Stimulated activated CD8-positive, alpha-beta memory T cell treated with anti-CD3 and anti-CD28 coated beads, Interleukin-7, amount 100 ng/mL, for 48 hours (primary cell): ENCODE measurements around the gene KAZN.

Experiments used
- DNase-seq, 2 donors: peaks; one replicate each; pipeline ENCODE4 v3.0.0-alpha.2; 2020; ENCODE audit warnings: low read depth in 1 of 2; ENCODE audit errors: extremely low read depth in 1 of 2

The KAZN gene

DNA sequence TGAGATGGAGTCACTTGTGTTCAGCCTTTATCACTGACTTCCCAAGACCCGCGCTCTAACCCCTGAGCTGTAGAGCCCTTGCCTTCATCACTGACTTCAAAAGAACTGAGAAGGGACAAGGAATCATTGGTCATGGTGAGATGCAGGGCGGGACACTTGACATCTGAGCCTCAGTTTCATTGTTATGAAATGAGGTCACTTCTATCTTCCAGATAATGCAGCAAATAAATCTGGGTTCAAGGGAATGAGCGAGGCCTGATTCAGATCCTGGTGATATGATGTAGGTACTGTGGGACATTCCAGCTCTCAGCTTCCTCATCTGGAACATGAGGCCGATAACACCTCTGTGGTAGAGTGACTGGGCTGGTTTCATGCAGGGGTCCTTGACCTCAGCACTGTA, 13.8 kb downstream of the KAZN start:
- DNase-seq, result no peak

GRCh38 chr1:14613926-14614325, 15.4 kb downstream of the KAZN start:
- no peak for DNase-seq

DNA sequence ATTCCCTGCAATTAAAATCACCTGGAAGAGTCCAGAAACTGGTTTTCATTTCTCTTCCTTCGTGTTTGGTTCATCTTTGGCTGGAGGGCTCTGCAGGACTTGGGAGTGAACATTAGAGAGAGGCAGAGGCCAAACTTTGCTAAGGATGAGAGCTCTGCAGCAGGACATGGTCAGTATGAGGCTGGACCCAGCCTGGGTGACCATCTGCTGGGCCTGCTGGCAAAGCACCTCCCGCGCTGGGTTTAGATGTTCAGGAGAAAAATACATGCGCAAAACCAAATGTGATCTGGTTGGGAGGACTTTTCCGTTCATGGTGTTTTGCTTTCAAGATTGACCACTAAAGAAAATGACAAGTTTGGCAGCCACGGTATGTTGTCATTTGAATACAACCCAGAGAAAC, 15.9 kb downstream of the KAZN start:
- DNase-seq, result no peak

DNA sequence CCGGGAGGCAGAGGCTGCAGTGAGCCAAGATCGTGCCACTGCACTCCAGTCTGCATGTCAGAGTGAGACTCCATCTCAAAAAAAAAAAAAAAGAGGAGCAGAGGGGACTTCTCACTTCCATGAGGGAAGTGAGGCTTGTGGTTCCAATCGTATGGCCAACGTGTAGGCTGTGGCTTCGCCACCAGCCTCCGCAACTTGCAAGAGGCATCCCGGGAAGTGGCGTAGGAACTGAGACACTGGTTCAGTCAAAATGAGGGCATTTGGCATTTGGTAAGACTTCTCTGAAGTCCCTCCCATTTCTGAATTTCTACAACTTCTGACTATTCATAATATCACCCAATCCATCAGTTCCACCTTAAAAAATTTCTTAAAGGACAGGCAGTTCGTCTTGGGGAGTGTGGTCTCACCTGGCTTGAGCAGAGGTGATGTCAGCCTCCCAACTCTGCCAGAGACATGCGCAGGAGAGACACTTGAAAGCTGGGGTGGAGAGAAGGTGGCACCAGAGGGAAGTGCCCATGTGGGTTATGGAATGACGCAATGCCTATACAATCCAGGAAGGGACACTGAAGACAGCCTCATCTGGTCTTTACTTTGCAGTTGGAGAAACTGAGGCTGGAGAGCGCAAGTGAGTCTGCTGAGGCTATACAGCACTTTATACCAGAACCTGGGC, 17.2 kb downstream of the KAZN start:
- no peak for DNase-seq

DNA sequence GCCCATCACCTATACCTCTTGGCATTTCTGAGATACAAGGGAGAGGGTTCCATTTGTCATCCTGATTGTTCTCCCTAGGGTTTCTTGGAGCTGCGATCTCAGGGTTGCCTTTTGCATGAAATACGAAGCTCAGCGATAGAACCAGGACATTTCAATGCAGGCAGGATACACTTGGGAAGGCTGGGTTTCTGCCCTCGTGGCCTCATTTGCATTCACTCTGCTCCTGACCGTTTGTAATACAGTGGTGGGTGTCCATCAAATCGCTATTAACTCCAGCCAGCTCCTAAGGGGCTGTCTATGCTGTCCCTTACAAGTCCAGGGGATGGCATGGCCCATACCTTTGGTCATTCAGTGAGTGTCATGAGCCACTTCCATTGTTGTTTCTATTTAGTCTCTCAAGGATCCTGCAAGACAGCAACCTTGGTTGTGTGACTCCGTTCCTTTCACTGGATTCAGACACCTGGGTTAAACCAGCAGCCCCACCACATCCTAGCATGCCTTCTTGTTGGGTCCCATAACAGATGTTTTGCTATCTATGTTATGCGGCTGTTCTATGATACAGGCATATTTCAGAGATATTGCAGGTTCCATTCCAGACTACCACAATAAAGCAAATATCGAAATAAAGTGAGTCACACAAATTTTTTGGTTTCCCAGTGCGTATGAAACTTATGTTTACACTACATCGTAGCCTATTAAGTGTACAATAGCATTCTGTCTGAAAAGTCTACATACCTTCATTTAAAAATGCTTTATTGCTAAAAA, 18.3 kb downstream of the KAZN start:
- DNase-seq, result no peak

DNA sequence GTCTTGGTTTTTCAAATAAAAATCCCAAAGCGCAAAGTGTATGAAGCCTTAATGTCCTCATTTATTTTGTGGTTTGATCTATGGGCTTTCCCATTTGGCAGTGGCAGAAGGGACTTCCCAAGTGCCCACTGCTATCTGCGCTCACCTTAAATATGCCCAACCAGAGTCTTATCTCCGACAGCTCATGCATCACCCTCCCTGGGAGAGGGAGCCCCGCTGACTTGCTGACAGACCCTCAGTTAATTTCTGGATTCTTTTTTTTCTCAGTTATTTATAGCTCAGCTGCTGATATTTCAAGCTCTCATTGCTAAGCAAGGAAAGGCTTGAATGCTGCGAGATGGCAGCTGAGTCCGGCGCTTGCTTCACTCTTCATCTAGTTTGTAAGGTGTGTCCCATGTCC, 19.3 kb downstream of the KAZN start:
- DNase-seq, result no peak

DNA sequence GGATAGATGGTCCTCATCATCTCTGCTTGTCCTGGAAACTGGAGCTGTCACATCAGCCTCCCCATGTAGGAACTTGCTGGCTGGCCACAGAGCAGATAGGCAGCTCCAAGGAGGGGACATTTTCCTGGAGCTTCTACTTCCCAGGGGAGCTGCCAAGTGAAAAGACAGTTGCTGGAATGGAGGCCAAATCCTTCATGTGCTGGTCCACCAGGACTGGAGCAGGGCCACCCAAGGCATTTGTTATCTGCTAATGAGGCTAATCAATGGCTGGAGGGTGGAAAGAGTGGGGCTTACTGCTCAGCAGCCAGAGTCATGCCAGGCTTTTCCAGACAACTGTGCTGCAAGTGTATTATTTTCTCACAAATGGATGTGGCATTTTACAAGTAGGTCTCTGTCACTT, 22.5 kb downstream of the KAZN start:
- DNase-seq, result no peak

- no peak for DNase-seq
These were observed 24.6 kb downstream of the KAZN start for GRCh38 chr1:14623090-14623489.

- no peak for DNase-seq
These were observed 26.5 kb downstream of the KAZN start for GRCh38 chr1:14624941-14625340.

DNA sequence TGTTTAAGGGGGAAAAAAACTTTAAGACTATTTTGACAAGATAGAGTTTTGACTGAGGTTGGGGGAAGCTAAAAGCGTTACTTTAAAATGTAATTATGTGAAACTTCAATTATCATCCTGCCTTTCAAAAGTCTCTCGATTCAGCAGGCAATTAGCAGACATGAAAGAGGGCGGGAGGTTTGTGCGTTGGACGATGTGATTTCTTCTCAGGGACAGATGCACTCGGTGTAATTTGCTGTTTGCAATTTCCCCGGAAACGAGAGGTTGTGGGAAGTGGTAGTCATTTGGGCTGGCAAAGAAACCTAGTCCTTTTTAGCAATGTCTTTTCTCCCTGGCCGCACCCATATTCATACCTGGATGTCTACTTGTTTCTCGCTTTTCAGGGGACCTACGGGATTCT, 27.1 kb downstream of the KAZN start:
- no peak for DNase-seq

- no peak for DNase-seq
These were observed 27.5 kb downstream of the KAZN start for GRCh38 chr1:14625996-14626395.

- no peak for DNase-seq
These were observed 28.6 kb downstream of the KAZN start for GRCh38 chr1:14626869-14627607.

GRCh38 chr1:14627608-14628489, 29.4 kb downstream of the KAZN start:
- DNase-seq, result no peak

DNA sequence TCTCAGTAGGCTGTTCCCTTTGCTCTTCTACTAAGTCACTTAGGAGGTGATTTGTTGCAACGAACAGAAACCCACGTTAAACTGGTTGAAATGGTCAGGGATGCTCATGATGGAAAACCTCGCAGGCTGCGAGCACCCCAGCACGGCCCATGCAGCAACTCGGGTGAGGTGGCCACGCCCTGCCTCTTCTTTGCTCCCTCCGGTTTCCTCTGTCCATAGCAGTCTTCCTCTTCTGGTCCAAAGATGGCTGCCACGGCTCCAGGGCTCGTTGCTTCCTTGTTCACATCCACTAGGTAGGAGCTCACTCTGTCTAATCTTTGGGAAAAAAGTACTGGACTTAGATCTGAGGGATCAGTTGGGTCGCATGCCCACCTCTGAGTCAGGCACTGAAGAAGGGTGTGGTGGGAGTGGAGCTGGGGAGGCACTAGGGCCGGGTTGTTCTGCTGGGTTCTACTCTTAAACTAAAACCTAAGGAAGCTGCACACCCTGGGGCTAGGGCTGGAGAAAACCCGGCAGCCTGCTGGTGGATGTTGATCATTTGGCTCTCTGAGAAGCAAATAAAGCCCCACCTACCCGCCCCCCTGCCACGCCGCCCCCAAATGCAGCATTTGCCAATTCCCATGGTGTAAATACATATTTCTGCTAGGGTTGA, 31.0 kb downstream of the KAZN start:
- DNase-seq, result no peak

GRCh38 chr1:14630986-14631385, 32.5 kb downstream of the KAZN start:
- DNase-seq, result no peak

DNA sequence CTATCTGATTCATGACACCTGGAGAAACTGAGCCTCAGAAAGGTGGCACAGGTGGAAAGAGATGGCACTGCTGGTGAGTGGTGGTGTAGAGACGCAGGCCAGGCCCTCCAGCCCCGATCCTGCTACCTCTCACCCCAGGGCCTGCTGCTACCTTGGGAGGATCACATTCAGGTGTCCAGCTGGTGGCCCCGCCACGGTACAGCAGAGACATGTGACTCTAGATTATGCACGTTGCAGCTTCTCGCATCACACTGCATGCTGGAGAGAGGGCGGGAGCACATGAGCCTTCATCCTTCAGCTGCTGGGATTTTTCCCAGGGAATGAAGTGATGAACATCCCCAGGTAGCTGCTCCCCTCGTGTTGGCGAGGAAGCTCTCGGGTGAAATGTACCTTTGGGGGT, 32.9 kb downstream of the KAZN start:
- DNase-seq, result no peak

DNA sequence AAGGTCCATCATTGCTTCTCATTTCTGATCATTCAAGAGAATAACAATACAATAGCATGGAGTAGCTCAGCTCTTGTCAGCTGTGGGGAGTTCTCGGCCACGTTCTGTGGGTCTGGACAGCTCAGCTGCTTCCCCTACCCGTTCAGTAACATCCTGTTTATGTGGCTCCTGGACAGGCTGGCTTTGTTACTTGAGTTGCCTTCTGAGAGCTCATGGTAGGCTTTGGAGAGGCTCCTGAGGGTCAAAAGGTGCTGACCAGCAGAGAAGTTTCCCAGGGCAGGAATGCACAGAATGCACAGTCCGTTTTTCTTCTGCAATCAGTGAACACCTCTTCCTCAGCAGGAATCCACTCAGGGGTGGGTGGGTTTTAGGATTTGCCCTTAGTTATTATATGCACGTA, 36.0 kb downstream of the KAZN start:
- DNase-seq, result no peak

DNA sequence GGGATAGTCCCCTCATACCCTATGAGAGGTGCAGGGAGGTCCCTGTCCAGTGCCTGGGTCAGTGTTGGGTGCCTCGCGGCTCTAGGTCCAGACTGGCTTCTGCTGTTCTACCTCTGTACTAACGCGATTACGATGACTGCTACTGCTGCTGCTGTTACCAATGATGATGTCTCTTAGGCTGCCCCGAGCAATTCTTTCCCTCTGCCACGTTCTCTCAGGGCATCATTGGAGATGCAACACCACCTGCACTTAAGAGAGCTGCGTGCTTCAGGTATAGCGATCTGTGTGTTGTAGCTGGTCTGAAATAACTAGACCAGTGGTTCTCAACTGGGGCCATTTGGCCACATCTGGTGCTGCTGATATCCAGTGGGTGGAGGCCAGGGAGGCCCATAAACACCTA, 36.9 kb downstream of the KAZN start:
- no peak for DNase-seq

- DNase-seq, result no peak
These were observed 38.6 kb downstream of the KAZN start for GRCh38 chr1:14636897-14637632.
